HG03045 (cell line): ENCODE measurements around the gene HOMER2.

Source experiments
- ATAC-seq: cut with Tn5 transposase; IDR thresholded peaks from one replicate; pipeline ENCODE4 v1.9.1; 2021; ENCODE audit warnings: mild to moderate bottlenecking, moderate library complexity; ENCODE audit not compliant: unreplicated experiment

Gene HOMER2

GRCh38 chr15:82933576-82933975 lies 18.9 kb downstream of the HOMER2 start:
- no peak for ATAC-seq

- ATAC-seq, result no peak
These were observed 21.3 kb downstream of the HOMER2 start for GRCh38 chr15:82931221-82931620.

- ATAC-seq, result no peak
These were observed 22.1 kb downstream of the HOMER2 start for GRCh38 chr15:82930461-82930860.

GRCh38 chr15:82928711-82929110 lies 23.8 kb downstream of the HOMER2 start:
- ATAC-seq, result no peak

GRCh38 chr15:82923744-82924143 lies 28.8 kb downstream of the HOMER2 start:
- no peak for ATAC-seq

- ATAC-seq, result no peak
These were observed 29.8 kb downstream of the HOMER2 start for GRCh38 chr15:82922737-82923136.

- ATAC-seq, result no peak
These were observed 30.6 kb downstream of the HOMER2 start for GRCh38 chr15:82921939-82922338.

GRCh38 chr15:82921242-82921641 lies 31.3 kb downstream of the HOMER2 start:
- ATAC-seq, result no peak

- ATAC-seq, result no peak
These were observed 33.2 kb downstream of the HOMER2 start for GRCh38 chr15:82919231-82919886.

- ATAC-seq, result no peak
These were observed 33.8 kb downstream of the HOMER2 start for GRCh38 chr15:82918607-82919230.

GRCh38 chr15:82918162-82918561 lies 34.4 kb downstream of the HOMER2 start:
- ATAC-seq, result no peak

- no peak for ATAC-seq
These were observed 35.3 kb downstream of the HOMER2 start for GRCh38 chr15:82917249-82917648.

- ATAC-seq, result no peak
These were observed 36.2 kb downstream of the HOMER2 start for GRCh38 chr15:82916161-82916952.

- no peak for ATAC-seq
These were observed 38.1 kb downstream of the HOMER2 start for GRCh38 chr15:82914396-82914795.

- ATAC-seq, result no peak
These were observed 41.1 kb downstream of the HOMER2 start for GRCh38 chr15:82911458-82911857.

- no peak for ATAC-seq
These were observed 41.8 kb downstream of the HOMER2 start for GRCh38 chr15:82910721-82911120.

- ATAC-seq, result no peak
These were observed 43.3 kb downstream of the HOMER2 start for GRCh38 chr15:82909080-82909815.

GRCh38 chr15:82907350-82907749 lies 45.2 kb downstream of the HOMER2 start:
- ATAC-seq, result no peak

GRCh38 chr15:82904574-82904973 lies 47.9 kb downstream of the HOMER2 start:
- no peak for ATAC-seq

- no peak for ATAC-seq
These were observed 49.0 kb downstream of the HOMER2 start for GRCh38 chr15:82903511-82903910.

GRCh38 chr15:82901114-82901805 lies 51.3 kb downstream of the HOMER2 start:
- no peak for ATAC-seq
